ENCODE measurements around the gene ATP9A. TPM values are rescaled to one million over a fixed set of nuclear protein-coding genes. Genes with fewer than 3 reads are reported as not detected.

The ATP9A gene
- total and polyA plus RNA-seq, 5 donors from 2014 or later = 0.10 to 0.76 TPM; not detected in 3

DNA sequence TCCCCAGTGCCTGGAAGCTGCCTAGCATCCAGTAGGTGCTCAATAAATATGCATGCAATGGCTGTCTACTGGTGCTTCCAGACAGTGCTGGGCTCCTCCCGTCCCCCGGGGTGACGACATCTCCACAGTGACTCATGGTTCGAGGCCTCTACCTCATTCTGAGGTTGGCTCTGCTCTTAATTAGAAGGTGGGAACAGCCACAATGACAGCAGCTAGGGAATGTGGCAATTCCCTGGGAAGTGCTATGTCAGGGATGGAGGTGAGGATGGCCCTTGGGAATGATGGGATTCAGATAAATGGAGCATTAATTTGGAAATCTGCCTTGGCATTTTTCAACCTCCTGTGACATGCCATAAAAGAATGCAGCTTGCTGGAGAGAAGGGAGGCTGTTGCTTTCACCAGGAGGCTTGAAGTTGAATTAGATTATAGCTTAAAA, 182.2 kb downstream of the ATP9A start:
- Histone ChIP-seq H3K9me3 (ENCODE audit: control insufficient read depth in 2 of 2, low read length in 2 of 2) (no peaks in the 10 kb centered on the region), H3K27ac (ENCODE audit: insufficient read depth, low read length, poor library complexity, severe bottlenecking) (no peak overlapping the region), H3K4me3 (ENCODE audit: low read depth, low read length) (no peak overlapping the region), H3K4me1 (ENCODE audit: control insufficient read depth, insufficient read depth, low read length, poor library complexity, severe bottlenecking) (no peaks in the 10 kb centered on the region), H3K36me3 (ENCODE audit: control insufficient read depth, insufficient read depth, low read length) (no peaks in the 10 kb centered on the region), H3K27me3 (ENCODE audit: control insufficient read depth, insufficient read depth, low read length) (no peaks in the 10 kb centered on the region)
- Mint-ChIP-seq H3K36me3 (no peaks in the 10 kb centered on the region), H3K9me3 (peaks cover 0 to 2% (median 0%) of the 10 kb centered on the region in 7 donors), H3K4me3 (no peak overlapping the region), H3K4me1 (peaks cover 0 to 6% (median 2%) of the 10 kb centered on the region in 4 donors), H3K27me3 (peaks cover 8% of the 10 kb centered on the region), H3K27ac (no peak overlapping the region)
- DNase-seq (no peak), ATAC-seq (ENCODE audit: low read depth in 2 of 2) (no peak)

DNA sequence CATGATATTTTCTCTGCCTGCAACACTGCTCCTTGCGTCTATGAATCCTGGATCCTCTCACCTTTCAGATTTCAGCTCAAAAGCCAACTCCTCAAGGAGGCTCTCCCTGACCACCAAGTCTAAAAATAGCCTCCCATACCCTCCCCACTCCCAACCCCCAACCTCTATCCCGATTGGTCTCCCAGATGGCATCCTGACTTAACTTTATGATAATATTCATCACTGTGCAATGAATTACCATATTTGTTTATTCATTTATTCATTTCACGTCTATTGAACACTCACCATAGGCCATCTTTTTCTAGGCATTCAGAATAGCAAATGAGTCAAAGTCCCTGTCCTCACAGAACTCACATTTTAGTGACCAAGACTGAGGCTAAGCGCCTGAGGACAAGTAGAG, 183.0 kb downstream of the ATP9A start:
- Mint-ChIP-seq H3K9me3 (peaks cover 0 to 2% (median 0%) of the 10 kb centered on the region in 7 donors), H3K36me3 (no peaks in the 10 kb centered on the region), H3K4me1 (peaks cover 0 to 6% (median 2%) of the 10 kb centered on the region in 4 donors), H3K27ac (no peak overlapping the region), H3K27me3 (peaks cover 15% of the 10 kb centered on the region), H3K4me3 (no peak overlapping the region)
- Histone ChIP-seq H3K4me1 (ENCODE audit: control insufficient read depth, insufficient read depth, low read length, poor library complexity, severe bottlenecking) (no peaks in the 10 kb centered on the region), H3K9me3 (ENCODE audit: control insufficient read depth in 2 of 2, low read length in 2 of 2) (no peaks in the 10 kb centered on the region), H3K4me3 (ENCODE audit: low read depth, low read length) (no peak overlapping the region), H3K27ac (ENCODE audit: insufficient read depth, low read length, poor library complexity, severe bottlenecking) (no peak overlapping the region), H3K27me3 (ENCODE audit: control insufficient read depth, insufficient read depth, low read length) (no peaks in the 10 kb centered on the region), H3K36me3 (ENCODE audit: control insufficient read depth, insufficient read depth, low read length) (no peaks in the 10 kb centered on the region)
- no peak for DNase-seq
- no peak for ATAC-seq (ENCODE audit: low read depth in 2 of 2)

DNA sequence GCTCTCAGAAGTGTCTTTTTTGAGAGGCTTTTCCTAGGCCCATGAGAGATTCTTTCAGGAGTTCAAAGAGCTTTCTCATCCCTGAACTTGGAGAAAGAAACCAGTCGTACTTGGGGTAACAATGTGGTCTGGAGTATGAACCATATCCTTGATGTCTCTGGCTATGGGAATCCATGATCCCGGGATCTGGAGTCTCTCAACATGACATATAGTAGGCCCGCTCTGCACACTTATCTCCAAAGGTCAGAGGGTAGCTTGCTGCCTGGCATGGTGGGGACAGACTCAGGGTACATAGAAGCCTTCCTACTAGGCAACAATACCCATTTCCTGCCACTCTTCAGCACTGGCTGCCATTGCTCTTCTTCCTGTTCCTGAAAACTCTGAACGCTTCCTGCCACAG, 183.5 kb downstream of the ATP9A start:
- peaks cover 0 to 6% (median 2%) of the 10 kb centered on the region in 4 donors for H3K4me1 Mint-ChIP-seq
- H3K9me3 Mint-ChIP-seq = peaks cover 0 to 2% (median 0%) of the 10 kb centered on the region in 7 donors
- Histone ChIP-seq H3K4me1 (ENCODE audit: control insufficient read depth, insufficient read depth, low read length, poor library complexity, severe bottlenecking) (no peaks in the 10 kb centered on the region), H3K27me3 (ENCODE audit: control insufficient read depth, insufficient read depth, low read length) (no peaks in the 10 kb centered on the region), H3K36me3 (ENCODE audit: control insufficient read depth, insufficient read depth, low read length) (no peaks in the 10 kb centered on the region), H3K9me3 (ENCODE audit: control insufficient read depth in 2 of 2, low read length in 2 of 2) (no peaks in the 10 kb centered on the region), H3K4me3 (ENCODE audit: low read depth, low read length) (no peak overlapping the region), H3K27ac (ENCODE audit: insufficient read depth, low read length, poor library complexity, severe bottlenecking) (no peak overlapping the region)
- no peak overlapping the region for H3K27ac Mint-ChIP-seq
- ATAC-seq (ENCODE audit: low read depth in 2 of 2) (no peak), DNase-seq (no peak)
- no peaks in the 10 kb centered on the region for H3K36me3 Mint-ChIP-seq
- no peak overlapping the region for H3K4me3 Mint-ChIP-seq
- peaks cover 15% of the 10 kb centered on the region for H3K27me3 Mint-ChIP-seq

DNA sequence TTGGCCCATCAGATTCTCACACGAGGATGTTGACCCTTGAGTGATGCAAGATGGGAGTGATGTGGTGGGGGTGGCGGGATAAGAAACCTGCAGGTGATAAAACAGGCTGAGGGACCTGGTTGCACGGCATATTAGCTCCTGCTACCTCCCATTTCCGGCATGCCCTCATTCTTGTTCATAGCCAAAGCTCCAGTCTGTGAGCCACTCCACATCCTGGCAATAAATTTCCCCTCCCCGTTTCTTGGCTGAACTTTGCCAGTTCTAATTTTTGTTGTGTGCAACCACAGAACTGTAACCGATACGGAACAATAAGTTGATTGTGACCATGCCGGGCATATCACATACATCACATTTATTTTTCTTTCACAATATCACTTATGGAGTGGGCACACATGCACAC, 184.1 kb downstream of the ATP9A start:
- Histone ChIP-seq H3K9me3 (ENCODE audit: control insufficient read depth in 2 of 2, low read length in 2 of 2) (no peaks in the 10 kb centered on the region), H3K4me3 (ENCODE audit: low read depth, low read length) (no peak overlapping the region), H3K27ac (ENCODE audit: insufficient read depth, low read length, poor library complexity, severe bottlenecking) (no peak overlapping the region), H3K27me3 (ENCODE audit: control insufficient read depth, insufficient read depth, low read length) (no peaks in the 10 kb centered on the region), H3K36me3 (ENCODE audit: control insufficient read depth, insufficient read depth, low read length) (no peaks in the 10 kb centered on the region), H3K4me1 (ENCODE audit: control insufficient read depth, insufficient read depth, low read length, poor library complexity, severe bottlenecking) (no peaks in the 10 kb centered on the region)
- H3K27ac Mint-ChIP-seq = no peak overlapping the region
- no peaks in the 10 kb centered on the region for H3K36me3 Mint-ChIP-seq
- H3K4me1 Mint-ChIP-seq = peaks cover 0 to 6% (median 2%) of the 10 kb centered on the region in 4 donors
- H3K9me3 Mint-ChIP-seq = peaks cover 0 to 2% (median 0%) of the 10 kb centered on the region in 7 donors
- peaks cover 15% of the 10 kb centered on the region for H3K27me3 Mint-ChIP-seq
- no peak for DNase-seq
- no peak overlapping the region for H3K4me3 Mint-ChIP-seq
- no peak for ATAC-seq (ENCODE audit: low read depth in 2 of 2)

DNA sequence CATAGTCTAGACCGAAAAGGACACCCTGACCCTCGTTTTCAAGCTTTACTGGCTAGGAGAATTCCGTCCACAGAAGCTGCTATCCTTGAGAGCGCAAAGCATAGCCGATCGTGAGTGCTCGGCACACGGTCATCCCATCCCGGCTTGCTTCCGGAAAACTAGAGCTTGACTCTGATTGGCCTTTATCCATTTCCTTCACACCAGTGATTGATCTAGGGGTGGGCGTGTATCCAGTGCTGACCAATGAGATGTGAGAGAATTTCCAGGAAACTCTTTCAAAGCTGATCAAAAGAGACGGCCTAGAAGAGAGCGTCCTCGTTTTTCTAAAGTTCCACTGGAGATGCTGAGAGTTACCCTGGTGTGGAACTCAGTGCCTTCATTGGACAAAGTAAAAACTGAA, 184.7 kb downstream of the ATP9A start:
- no peaks in the 10 kb centered on the region for H3K27me3 ChIP-seq (ENCODE audit: control insufficient read depth, insufficient read depth, low read length)
- no peak overlapping the region for H3K4me3 Mint-ChIP-seq
- ATAC-seq (ENCODE audit: low read depth in 2 of 2) = no peak

DNA sequence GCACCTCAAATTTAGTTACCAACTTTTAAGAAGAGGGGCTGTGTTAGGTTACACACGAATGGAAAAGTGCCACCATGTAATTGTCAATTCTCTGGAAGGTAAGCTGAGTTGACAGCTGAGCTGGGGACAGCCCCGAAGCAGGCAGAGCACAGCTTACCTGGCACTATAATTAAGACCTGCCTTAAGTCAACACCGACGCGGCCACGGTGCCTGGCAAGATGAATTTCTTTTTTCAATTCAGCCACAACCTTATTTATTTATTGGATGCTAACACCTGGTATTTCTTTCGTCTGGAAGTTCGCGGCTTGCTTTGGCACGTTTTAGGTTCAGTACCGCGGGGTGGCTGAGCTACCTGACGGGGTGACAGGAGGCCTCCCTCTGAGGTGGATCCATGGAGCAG, 185.1 kb downstream of the ATP9A start:
- DNase-seq = no peak
- H3K4me1 ChIP-seq (ENCODE audit: control insufficient read depth, insufficient read depth, low read length, poor library complexity, severe bottlenecking) = no peaks in the 10 kb centered on the region
- H3K4me3 ChIP-seq (ENCODE audit: low read depth, low read length) = no peak overlapping the region
- H3K9me3 ChIP-seq (ENCODE audit: control insufficient read depth in 2 of 2, low read length in 2 of 2) = no peaks in the 10 kb centered on the region
- Mint-ChIP-seq H3K27me3 (peaks cover 15% of the 10 kb centered on the region), H3K4me1 (peaks cover 0 to 6% (median 2%) of the 10 kb centered on the region in 4 donors), H3K36me3 (no peaks in the 10 kb centered on the region), H3K9me3 (peaks cover 0 to 2% (median 0%) of the 10 kb centered on the region in 7 donors), H3K27ac (no peak overlapping the region), H3K4me3 (no peak overlapping the region)
- H3K27ac ChIP-seq (ENCODE audit: insufficient read depth, low read length, poor library complexity, severe bottlenecking) = no peak overlapping the region
- H3K36me3 ChIP-seq (ENCODE audit: control insufficient read depth, insufficient read depth, low read length) = no peaks in the 10 kb centered on the region
- no peaks in the 10 kb centered on the region for H3K27me3 ChIP-seq (ENCODE audit: control insufficient read depth, insufficient read depth, low read length)
- no peak for ATAC-seq (ENCODE audit: low read depth in 2 of 2)

More for the DNA sequence above, 184.7 kb downstream of the ATP9A start:
- H3K27ac Mint-ChIP-seq = no peak overlapping the region
- DNase-seq = no peak
- Histone ChIP-seq H3K27ac (ENCODE audit: insufficient read depth, low read length, poor library complexity, severe bottlenecking) (no peak overlapping the region), H3K36me3 (ENCODE audit: control insufficient read depth, insufficient read depth, low read length) (no peaks in the 10 kb centered on the region), H3K9me3 (ENCODE audit: control insufficient read depth in 2 of 2, low read length in 2 of 2) (no peaks in the 10 kb centered on the region), H3K4me3 (ENCODE audit: low read depth, low read length) (no peak overlapping the region), H3K4me1 (ENCODE audit: control insufficient read depth, insufficient read depth, low read length, poor library complexity, severe bottlenecking) (no peaks in the 10 kb centered on the region)
- peaks cover 0 to 6% (median 2%) of the 10 kb centered on the region in 4 donors for H3K4me1 Mint-ChIP-seq
- peaks cover 0 to 2% (median 0%) of the 10 kb centered on the region in 7 donors for H3K9me3 Mint-ChIP-seq
- no peaks in the 10 kb centered on the region for H3K36me3 Mint-ChIP-seq
- H3K27me3 Mint-ChIP-seq = peaks cover 15% of the 10 kb centered on the region

DNA sequence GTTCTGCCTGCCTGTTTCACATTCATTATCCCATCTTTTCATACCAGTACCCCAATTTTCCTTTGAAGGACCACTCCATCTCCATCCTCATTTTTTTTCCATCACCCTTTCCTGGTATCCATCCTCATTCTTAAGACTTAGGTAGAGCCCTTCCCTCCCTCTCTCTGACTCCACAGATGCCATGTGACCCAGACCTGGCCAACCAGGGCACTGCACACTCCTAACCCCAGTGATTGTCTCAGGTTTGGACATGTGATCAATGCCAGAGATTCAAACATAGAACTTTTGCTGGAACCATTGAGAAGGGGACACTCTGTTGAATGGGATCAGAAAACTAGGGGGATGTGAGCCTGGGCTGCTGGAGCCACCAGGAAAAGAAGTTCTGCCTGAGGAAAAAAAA, 186.6 kb downstream of the ATP9A start:
- DNase-seq (no peak), ATAC-seq (ENCODE audit: low read depth in 2 of 2) (no peak)
- Mint-ChIP-seq H3K4me1 (peaks cover 0 to 6% (median 2%) of the 10 kb centered on the region in 4 donors), H3K4me3 (no peak overlapping the region), H3K9me3 (peaks cover 0 to 2% (median 0%) of the 10 kb centered on the region in 7 donors), H3K27me3 (peaks cover 15% of the 10 kb centered on the region), H3K36me3 (no peaks in the 10 kb centered on the region), H3K27ac (peak overlapping the region in 2 of 3 donors; percentile 34 to 68)
- Histone ChIP-seq H3K27ac (ENCODE audit: insufficient read depth, low read length, poor library complexity, severe bottlenecking) (no peak overlapping the region), H3K9me3 (ENCODE audit: control insufficient read depth in 2 of 2, low read length in 2 of 2) (no peaks in the 10 kb centered on the region), H3K36me3 (ENCODE audit: control insufficient read depth, insufficient read depth, low read length) (no peaks in the 10 kb centered on the region), H3K4me3 (ENCODE audit: low read depth, low read length) (no peak overlapping the region), H3K4me1 (ENCODE audit: control insufficient read depth, insufficient read depth, low read length, poor library complexity, severe bottlenecking) (no peaks in the 10 kb centered on the region), H3K27me3 (ENCODE audit: control insufficient read depth, insufficient read depth, low read length) (no peaks in the 10 kb centered on the region)

DNA sequence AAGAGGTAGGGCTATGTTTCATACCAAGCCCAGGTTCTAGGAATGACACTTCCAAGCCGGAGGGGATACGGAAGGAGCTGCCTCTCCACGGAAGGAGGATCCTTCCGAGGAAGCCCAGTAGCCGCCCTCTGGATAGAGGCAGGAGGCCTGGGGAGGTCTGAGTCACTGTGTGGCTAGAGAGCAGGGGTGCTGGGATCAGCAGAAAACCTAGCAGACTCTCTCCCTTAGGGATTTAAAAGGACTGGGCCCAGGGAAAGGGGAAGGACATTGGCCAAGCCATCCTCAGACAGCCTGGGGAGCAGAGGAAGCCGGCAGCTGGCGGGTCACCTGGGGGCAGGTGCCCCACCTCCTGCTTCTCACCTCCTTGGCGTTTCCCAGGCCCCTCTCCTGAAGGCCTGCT, 189.1 kb downstream of the ATP9A start:
- no peak overlapping the region for H3K27ac ChIP-seq (ENCODE audit: insufficient read depth, low read length, poor library complexity, severe bottlenecking)
- Mint-ChIP-seq H3K27me3 (peaks cover 12% of the 10 kb centered on the region), H3K36me3 (no peaks in the 10 kb centered on the region), H3K9me3 (no peaks in the 10 kb centered on the region), H3K4me3 (no peak overlapping the region), H3K27ac (no peak overlapping the region), H3K4me1 (no peaks in the 10 kb centered on the region)
- no peak overlapping the region for H3K4me3 ChIP-seq (ENCODE audit: low read depth, low read length)
- ATAC-seq (ENCODE audit: low read depth in 2 of 2) (no peak), DNase-seq (no peak)
- no peaks in the 10 kb centered on the region for H3K36me3 ChIP-seq (ENCODE audit: control insufficient read depth, insufficient read depth, low read length)
- H3K27me3 ChIP-seq (ENCODE audit: control insufficient read depth, insufficient read depth, low read length) = no peaks in the 10 kb centered on the region
- no peaks in the 10 kb centered on the region for H3K9me3 ChIP-seq (ENCODE audit: control insufficient read depth in 2 of 2, low read length in 2 of 2)
- no peaks in the 10 kb centered on the region for H3K4me1 ChIP-seq (ENCODE audit: control insufficient read depth, insufficient read depth, low read length, poor library complexity, severe bottlenecking)
